HepG2 (cell line): ENCODE measurements around the gene NAGK. TPM values are rescaled to one million over a fixed set of nuclear protein-coding genes. Genes with fewer than 3 reads are reported as not detected.
A peak's percentile ranks its signal among the peaks of the same experiment; 100 is the strongest.

Experiments
- ATAC-seq: fragments of 200-7000 bp; cut with Tn5 transposase; 3 replicates; pipeline ENCODE4 v1.9.1; 2020; ENCODE audit warnings: mild to moderate bottlenecking, moderate library complexity
- BruUV-seq: library from RNA; stranded (reverse); fragments of 400-500 nt; replicated peaks from 2 replicates; lab custom pipeline; 2021; lab: Mats Ljungman, UMichigan
- CTCF ChIA-PET: fragments of 300-600 bp; formaldehyde crosslinking; extraction: SDS; loops from one replicate; lab custom pipeline; 2021; ENCODE audit warnings: low total read pairs, inconsistent platforms, low intra/inter-chr PET ratio; lab: Yijun Ruan, JAX
- POLR2A ChIA-PET: fragments of 350-600 bp; sonication (Branson Sonifier 250); formaldehyde crosslinking; loops from one replicate; lab custom pipeline; 2020; ENCODE audit warnings: antibody characterized with exemption, inconsistent platforms; lab: Yijun Ruan, JAX
- DNase-seq: peaks from one replicate; pipeline ENCODE4 v3.0.0-alpha.2; 2015; ENCODE audit warnings: low spot score
- FAIRE-seq: peaks from 3 replicates; lab custom pipeline; 2011; peaks lifted over from hg19 to GRCh38; lab: Jason Lieb, UNC
- H2AFZ ChIP-seq: one replicate; pipeline ENCODE4 v1.6.1; 2011; ENCODE audit warnings: low read length, inconsistent platforms
- H3K27ac ChIP-seq: fragments of 300-600 bp; 3 replicates; pipeline ENCODE4 v1.8.0; 2011; ENCODE audit warnings: mixed run types, mild to moderate bottlenecking, mixed read lengths, low read length, inconsistent platforms; ENCODE audit not compliant: insufficient read depth; ENCODE audit errors: extremely low read length
- H3K27me3 ChIP-seq, 2 experiments: fragments of 200-600 bp in 1 of 2; 2 replicates in 1 of 2; 3 replicates in 1 of 2; pipeline versions ENCODE4 v1.6.0 to v1.8.0; 2011; ENCODE audit warnings: low read length in 2 of 2, mild to moderate bottlenecking in 2 of 2, moderate library complexity in 2 of 2, inconsistent platforms in 1 of 2; ENCODE audit not compliant: insufficient read depth in 2 of 2, control insufficient read depth in 1 of 2
- H3K36me3 ChIP-seq, 2 experiments: fragments of 200-600 bp in 1 of 2; replicated peaks in 1 of 2; 2 replicates in 1 of 2; 3 replicates in 1 of 2; pipeline versions ENCODE4 v1.5.1 to v1.8.0; 2011; ENCODE audit warnings: low read length in 2 of 2, inconsistent platforms in 1 of 2; ENCODE audit not compliant: insufficient read depth in 2 of 2, control insufficient read depth in 1 of 2
- H3K4me1 ChIP-seq: 2 replicates; pipeline ENCODE4 v1.5.1; 2012; ENCODE audit warnings: low read length, inconsistent platforms; ENCODE audit not compliant: insufficient read depth
- H3K4me2 ChIP-seq: 2 replicates; pipeline ENCODE4 v1.6.0; 2011; ENCODE audit warnings: low read depth, low read length, inconsistent platforms
- H3K4me3 ChIP-seq, 3 experiments: fragments of 200-600 bp in 1 of 3; sonication (generic), shearing (Covaris generic) in 1 of 3; replicated peaks in 1 of 3; 2 replicates each; pipeline ENCODE4 v1.5.1; 2011 to 2016; ENCODE audit warnings: low read length in 3 of 3, inconsistent platforms in 2 of 3, low read depth in 2 of 3, mild to moderate bottlenecking in 2 of 3, control low read depth in 1 of 3, mixed read lengths in 1 of 3; ENCODE audit not compliant: insufficient read depth in 1 of 3
- H3K79me2 ChIP-seq: one replicate; pipeline ENCODE4 v1.6.1; 2011; ENCODE audit warnings: low read length, inconsistent platforms; ENCODE audit not compliant: insufficient read depth
- H3K9ac ChIP-seq: 2 replicates; pipeline ENCODE4 v1.6.0; 2011; ENCODE audit warnings: mild to moderate bottlenecking, low read depth, low read length, inconsistent platforms; ENCODE audit not compliant: insufficient read depth
- H3K9me3 ChIP-seq: 2 replicates; pipeline ENCODE4 v1.5.1; 2012; ENCODE audit warnings: mild to moderate bottlenecking, low read length
- H4K20me1 ChIP-seq: 2 replicates; pipeline ENCODE4 v1.6.0; 2011; ENCODE audit warnings: inconsistent platforms, mild to moderate bottlenecking, low read length, moderate library complexity; ENCODE audit not compliant: insufficient read depth
- BCL3 ChIP-seq: sonication (generic); formaldehyde crosslinking; IDR thresholded peaks from 2 replicates; pipeline ENCODE4 v1.5.1; 2020; ENCODE audit warnings: mild to moderate bottlenecking, missing genetic modification reagents, moderate library complexity
- FIP1L1 ChIP-seq: fragments of 200-400 bp; formaldehyde crosslinking; IDR thresholded peaks from 2 replicates; pipeline ENCODE4 v1.6.1; 2018; ENCODE audit warnings: low read depth, mild to moderate bottlenecking, low read length, moderate library complexity, borderline replicate concordance; ENCODE audit not compliant: insufficient read depth
- JUNB ChIP-seq: sonication (generic); formaldehyde crosslinking; IDR thresholded peaks from 2 replicates; pipeline ENCODE4 v1.8.0; 2022; ENCODE audit warnings: missing genetic modification reagents, mild to moderate bottlenecking, borderline replicate concordance
- NFATC3 ChIP-seq: sonication (generic); formaldehyde crosslinking; IDR thresholded peaks from 2 replicates; pipeline ENCODE4 v1.5.1; 2020; ENCODE audit warnings: mild to moderate bottlenecking, missing genetic modification reagents
- PATZ1 ChIP-seq: sonication (generic); formaldehyde crosslinking; IDR thresholded peaks from 2 replicates; pipeline ENCODE4 v1.4.0; 2020; ENCODE audit warnings: missing genetic modification reagents
- PLRG1 ChIP-seq: fragments of 450-650 bp; conservative IDR thresholded peaks from 2 replicates; pipeline ENCODE4 v1.6.1; 2016
- RBAK ChIP-seq: sonication (generic); formaldehyde crosslinking; IDR thresholded peaks from 2 replicates; pipeline ENCODE4 v1.5.1; 2020; ENCODE audit warnings: mild to moderate bottlenecking, missing genetic modification reagents
- SPEN ChIP-seq: sonication (generic); formaldehyde crosslinking; IDR thresholded peaks from 2 replicates; pipeline ENCODE4 v1.5.1; 2020; ENCODE audit warnings: low read depth, mild to moderate bottlenecking, missing genetic modification reagents
- ZFP36L2 ChIP-seq: sonication (generic); formaldehyde crosslinking; IDR thresholded peaks from 2 replicates; pipeline ENCODE4 v1.4.0; 2020; ENCODE audit warnings: missing genetic modification reagents
- ZNF18 ChIP-seq: sonication (generic); formaldehyde crosslinking; IDR thresholded peaks from 2 replicates; pipeline ENCODE4 v1.8.0; 2022; ENCODE audit warnings: mild to moderate bottlenecking, missing genetic modification reagents; ENCODE audit not compliant: insufficient replicate concordance
- ZNF205 ChIP-seq: IDR thresholded peaks from 2 replicates; pipeline ENCODE4 v1.6.1; 2018; ENCODE audit warnings: missing biosample characterization, missing genetic modification reagents
- ZNF253 ChIP-seq: sonication (generic); formaldehyde crosslinking; IDR thresholded peaks from 2 replicates; pipeline ENCODE4 v1.8.0; 2022; ENCODE audit warnings: mild to moderate bottlenecking, missing genetic modification reagents, borderline replicate concordance
- ZNF280D ChIP-seq: sonication (generic); formaldehyde crosslinking; IDR thresholded peaks from 2 replicates; pipeline ENCODE4 v1.5.1; 2020; ENCODE audit warnings: mild to moderate bottlenecking, missing genetic modification reagents
- ZNF484 ChIP-seq: sonication (generic); formaldehyde crosslinking; IDR thresholded peaks from 2 replicates; pipeline ENCODE4 v1.5.1; 2020; ENCODE audit warnings: mild to moderate bottlenecking, low read depth, missing genetic modification reagents, borderline replicate concordance
- ZNF816 ChIP-seq: sonication (generic); formaldehyde crosslinking; IDR thresholded peaks from 2 replicates; pipeline ENCODE4 v1.8.0; 2022; ENCODE audit warnings: missing genetic modification reagents, mild to moderate bottlenecking, borderline replicate concordance
- WGBS: methylation state at CpG from one replicate; pipeline ENCODE4 v1.1.6; 2017; ENCODE audit warnings: low lambda C conversion rate; 5-methylcytosine and 5-hydroxymethylcytosine counted together
- in situ Hi-C: cut with HindIII; loops from 2 replicates; pipeline ENCODE4 v1.10.0; 2017; ENCODE audit warnings: low pct_unique_long_range_greater_than_20kb; ENCODE audit not compliant: extremely low pct_ligation_motif_present
- intact Hi-C: fragments of 100-400 bp; cut with micrococcal nuclease; formaldehyde crosslinking; loops from one replicate; pipeline ENCODE4 v1.10.0; 2022; ENCODE audit not compliant: unreplicated experiment
- polyA plus RNA-seq, 8 experiments: library from polyadenylated mRNA; depleted of rRNA in 3 of 8; stranded (reverse) in 7 of 8; unstranded in 1 of 8; fragments of >200 nt; fragmentation: Illumina TruSeq in 4 of 8; extraction: Trizol in 4 of 8; gene quantifications; 2 replicates each; pipeline versions ENCODE4 v1.2.1 to v1.2.3, GENCODE V29; 2011 to 2016; ENCODE audit warnings: low read depth in 4 of 8, missing spikeins in 1 of 8, mixed read lengths in 1 of 8; ENCODE audit not compliant: insufficient read depth in 1 of 8
- total RNA-seq, 5 experiments: library from RNA; depleted of rRNA; stranded (reverse); fragments of >200 nt; fragmentation: Illumina TruSeq; extraction: Trizol; gene quantifications; 2 replicates each; pipeline ENCODE4 v1.2.3, GENCODE V29; 2016; ENCODE audit warnings: low read depth in 1 of 5

Gene NAGK
- total and polyA plus RNA-seq, 2 of the 13 experiments (the other 11 are each of a cell fraction or from before 2014, with no cell fraction given), result 24.4 to 35.2 TPM

GRCh38 chr2:71063216-71063615 is 5.2 kb upstream of the NAGK start (continued):
- TF ChIP-seq ZNF484 (CRISPR knock-in tag), result no peak
- no peak for TF ChIP-seq ZNF205 (CRISPR knock-in tag)

- no peak overlapping the region for H3K4me3 ChIP-seq
- H2AFZ ChIP-seq, result no peak overlapping the region
- H3K27me3 ChIP-seq, result peaks cover 0 to 24% of the 10 kb centered on the region in 2 experiments; a peak in 4 of 5 replicates
- in situ Hi-C loops, result no loop called here
- H3K9me3 ChIP-seq, result no peaks in the 10 kb centered on the region
- peak overlapping the region; percentile 28; the same call in 1 of the 2 replicates for H3K4me2 ChIP-seq
- ATAC-seq (no peak), DNase-seq (no peak), FAIRE-seq (no peak)
- ChIA-PET POLR2A (no interaction called here), CTCF (no interaction called here)
- H3K79me2 ChIP-seq, result peaks cover 8% of the 10 kb centered on the region
- no peaks in the 10 kb centered on the region for H3K36me3 ChIP-seq
- no TSS peak for BruUV-seq
- 21% methylated on average over 9 of the region's 9 CpGs for WGBS
- intact Hi-C loops, result no loop called here
- H4K20me1 ChIP-seq, result no peaks in the 10 kb centered on the region
- H3K27ac ChIP-seq, result no peak overlapping the region
- no peak overlapping the region for H3K9ac ChIP-seq
- peaks cover 33% of the 10 kb centered on the region for H3K4me1 ChIP-seq
- no peak for TF ChIP-seq PLRG1
- no peak for TF ChIP-seq JUNB (CRISPR knock-in tag)
- TF ChIP-seq PATZ1, result no peak
- TF ChIP-seq ZNF280D, result no peak
- no peak for TF ChIP-seq RBAK (CRISPR knock-in tag)
- no peak for TF ChIP-seq NFATC3 (CRISPR knock-in tag)
- TF ChIP-seq ZFP36L2 (CRISPR knock-in tag), result no peak
- no peak for TF ChIP-seq ZNF816 (CRISPR knock-in tag)
- no peak for TF ChIP-seq FIP1L1
- TF ChIP-seq ZNF18 (CRISPR knock-in tag), result no peak
- no peak for TF ChIP-seq ZNF253 (CRISPR knock-in tag)
- TF ChIP-seq BCL3 (CRISPR knock-in tag), result no peak
- TF ChIP-seq SPEN (CRISPR knock-in tag), result no peak
Measured at GRCh38 chr2:71064110-71064611, 4.3 kb upstream of the NAGK start.
